DMS79 treated with DMSO at 0.1 percent for 48 hours (cell line): ENCODE data around the gene SS18L1.

Experiments
- DNase-seq: peaks from one replicate; lab custom pipeline; 2025; lab: John Stamatoyannopoulos, UW

The SS18L1 gene

GRCh38 chr20:62156592-62157386 is 13.2 kb downstream of the SS18L1 start:
- DNase-seq: no peak

DNA sequence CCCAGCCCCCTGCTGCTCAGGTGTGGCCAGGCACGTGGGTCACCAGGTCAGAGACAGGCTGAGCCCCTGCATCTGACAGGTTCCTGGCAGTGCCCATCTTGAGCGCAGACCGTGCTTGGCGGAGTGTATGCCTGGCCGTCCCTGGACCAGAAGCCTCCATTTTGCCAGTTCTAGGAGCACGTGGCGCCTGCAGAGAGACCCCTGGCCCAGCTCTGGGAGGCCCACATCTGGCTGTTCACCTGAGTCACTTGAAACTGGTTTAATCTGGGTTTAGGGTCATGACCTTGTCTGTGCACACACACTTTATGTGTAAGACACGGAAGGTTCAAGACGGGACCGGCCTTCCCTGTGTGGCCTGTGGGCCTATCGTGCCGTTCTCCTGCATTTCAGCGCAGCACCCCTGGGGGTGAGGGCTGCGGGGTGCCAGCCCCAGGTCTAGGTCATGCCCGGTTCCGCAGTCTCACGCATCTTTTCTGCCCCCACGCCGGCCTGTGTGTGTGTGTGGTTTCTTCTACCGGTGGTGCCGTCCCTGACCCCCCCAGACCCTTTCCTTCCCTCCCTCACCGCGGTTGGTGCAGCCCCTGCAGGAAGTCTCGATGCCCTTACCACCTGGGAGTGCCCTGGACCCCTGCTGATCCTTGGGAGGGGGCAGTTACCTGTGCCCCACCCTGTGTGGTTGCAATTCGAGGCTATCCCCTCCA is 14.0 kb downstream of the SS18L1 start:
- no peak for DNase-seq

DNA sequence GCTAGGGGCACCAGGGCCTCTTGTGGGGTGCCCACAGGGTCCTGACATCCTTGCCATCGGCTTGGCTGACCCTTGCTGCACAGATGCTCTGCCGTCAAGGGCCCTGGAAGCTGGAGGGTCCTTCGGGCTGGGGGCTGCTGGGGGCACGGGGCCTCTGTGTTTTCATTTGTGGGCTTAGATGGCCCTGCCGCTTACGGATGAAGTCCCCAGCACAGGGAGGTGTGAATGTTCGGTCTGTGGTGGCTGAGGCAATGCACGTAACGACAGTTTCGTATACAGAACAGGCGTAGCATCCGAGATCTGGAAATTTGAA is 14.5 kb downstream of the SS18L1 start:
- no peak for DNase-seq

- DNase-seq: no peak
Observed at GRCh38 chr20:62158541-62158940, 15.0 kb downstream of the SS18L1 start.

- no peak for DNase-seq
Observed at GRCh38 chr20:62159052-62159451, 15.5 kb downstream of the SS18L1 start.

DNA sequence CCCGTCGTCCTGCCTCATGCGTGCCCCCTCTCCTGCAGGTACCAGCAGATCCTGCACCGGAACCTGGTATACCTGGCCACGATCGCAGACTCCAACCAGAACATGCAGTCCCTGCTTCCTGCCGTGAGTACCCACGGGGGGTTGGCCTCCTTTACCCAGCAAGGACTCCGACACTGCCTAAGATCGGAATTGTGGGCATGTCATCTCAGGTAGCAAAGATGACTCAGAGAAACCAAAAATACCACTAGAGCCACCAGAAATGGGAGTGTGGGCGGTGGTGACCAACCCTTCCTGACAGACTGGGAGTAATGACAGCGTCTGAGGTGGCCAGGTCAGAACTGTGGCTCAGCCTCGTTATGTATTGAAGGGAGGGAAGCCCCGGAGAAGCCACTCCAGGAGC is 16.3 kb downstream of the SS18L1 start:
- no peak for DNase-seq

GRCh38 chr20:62160253-62160652 is 16.7 kb downstream of the SS18L1 start:
- DNase-seq: no peak

DNA sequence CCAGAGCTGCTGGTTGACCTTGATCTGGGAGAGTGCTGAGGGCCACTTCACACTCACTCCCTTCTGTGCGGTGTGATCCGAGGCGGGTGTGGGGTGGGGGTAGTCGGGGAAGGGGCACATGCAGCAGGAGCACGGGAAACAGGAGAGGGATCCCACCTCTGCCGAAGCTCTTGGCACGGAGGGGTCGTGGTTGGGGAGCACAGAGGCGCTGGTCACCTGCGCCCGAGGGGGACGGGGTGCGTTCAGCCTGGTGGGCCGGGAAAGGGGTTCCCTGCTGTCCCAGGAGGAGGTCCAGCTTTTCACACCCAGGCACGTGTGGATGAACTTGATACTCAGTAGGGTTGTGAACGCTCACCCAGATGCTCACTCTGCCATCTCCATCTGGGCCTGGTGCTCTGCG is 17.3 kb downstream of the SS18L1 start:
- DNase-seq: no peak

DNA sequence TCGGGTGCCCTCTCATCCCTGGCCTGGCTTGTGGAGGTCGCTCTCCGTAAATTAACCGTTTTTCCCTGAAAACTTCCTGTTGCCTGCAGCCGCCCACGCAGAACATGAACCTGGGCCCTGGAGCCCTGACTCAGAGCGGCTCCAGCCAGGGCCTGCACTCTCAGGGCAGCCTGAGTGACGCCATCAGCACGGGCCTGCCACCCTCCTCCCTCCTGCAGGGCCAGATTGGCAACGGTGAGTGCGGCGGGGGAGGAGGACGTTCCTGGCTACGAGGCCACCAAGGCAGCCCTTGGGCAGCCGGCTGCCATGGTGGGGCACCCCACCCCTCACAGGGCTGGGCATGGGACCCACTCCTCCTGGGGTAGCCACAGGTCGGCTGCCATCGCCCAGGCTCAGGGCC is 17.8 kb downstream of the SS18L1 start:
- no peak for DNase-seq

GRCh38 chr20:62162765-62163484 is 19.4 kb downstream of the SS18L1 start:
- no peak for DNase-seq

- DNase-seq: no peak
Observed at GRCh38 chr20:62163485-62163865, 19.9 kb downstream of the SS18L1 start.

GRCh38 chr20:62163986-62164762 is 20.6 kb downstream of the SS18L1 start:
- no peak for DNase-seq

- no peak for DNase-seq
Observed at GRCh38 chr20:62164879-62165761, 21.6 kb downstream of the SS18L1 start.

GRCh38 chr20:62165762-62166399 is 22.3 kb downstream of the SS18L1 start:
- DNase-seq: no peak

DNA sequence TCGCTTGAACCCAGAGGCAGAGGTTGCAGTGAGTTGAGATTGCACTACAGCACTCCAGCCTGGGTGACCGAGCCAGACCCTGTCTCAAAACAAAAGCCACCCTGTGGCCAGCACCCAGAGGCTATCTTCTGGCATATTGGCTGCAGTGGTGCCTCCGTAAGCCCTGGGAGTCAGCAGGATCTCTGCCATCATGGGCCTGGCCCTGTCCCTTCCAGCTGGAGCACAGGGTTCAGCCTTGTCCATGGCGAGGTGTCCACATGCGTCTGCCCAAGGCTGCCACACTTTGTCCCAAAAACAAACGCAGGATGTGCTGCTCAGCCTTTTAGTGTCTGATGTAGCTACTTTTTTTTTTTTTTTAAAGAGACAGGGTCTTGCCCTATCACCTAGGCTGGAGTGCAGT is 23.9 kb downstream of the SS18L1 start:
- DNase-seq: no peak

DNA sequence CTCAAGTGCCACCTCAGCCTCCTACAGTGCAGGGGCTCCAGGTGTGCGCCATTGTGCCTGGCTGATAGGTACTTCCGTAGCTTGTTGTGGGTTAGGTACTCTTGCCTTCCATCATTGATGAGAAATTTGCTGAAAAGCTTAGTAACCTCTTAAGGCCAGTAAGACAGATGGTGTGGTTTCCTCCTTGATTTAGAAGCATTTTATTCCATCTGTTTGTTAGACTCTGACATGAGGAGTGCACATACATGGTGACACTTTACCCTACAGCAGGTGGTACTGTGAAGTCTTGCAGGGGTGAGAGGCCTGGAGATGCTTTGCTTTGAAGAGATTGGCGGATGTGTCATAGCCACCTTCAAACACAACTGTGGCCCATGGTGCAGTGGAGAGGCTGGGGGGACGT is 24.5 kb downstream of the SS18L1 start:
- DNase-seq: no peak

- no peak for DNase-seq
Observed at GRCh38 chr20:62168890-62169435, 25.4 kb downstream of the SS18L1 start.

- DNase-seq: no peak
Observed at GRCh38 chr20:62170536-62170935, 27.0 kb downstream of the SS18L1 start.

- no peak for DNase-seq
Observed at GRCh38 chr20:62171245-62171644, 27.7 kb downstream of the SS18L1 start.

- no peak for DNase-seq
Observed at GRCh38 chr20:62172666-62173065, 29.1 kb downstream of the SS18L1 start.
